AG09319 (cell line): Measurements from ENCODE around the gene CLTCL1.
"Not testable (repeated sequence)": the region's sequence is repeated elsewhere in the genome, so short reads cannot be mapped to it uniquely, and the experiment has no call there.

Source experiments
- DNase-seq: peaks from one replicate; pipeline ENCODE4 v3.0.0-alpha.2; 2010; ENCODE audit warnings: low read depth; ENCODE audit errors: extremely low read depth
- CTCF ChIP-seq: IDR thresholded peaks from 2 replicates; pipeline ENCODE4 v1.5.1; 2011; ENCODE audit warnings: low read depth, mild to moderate bottlenecking, inconsistent platforms, low read length, moderate library complexity

CLTCL1 gene

DNA sequence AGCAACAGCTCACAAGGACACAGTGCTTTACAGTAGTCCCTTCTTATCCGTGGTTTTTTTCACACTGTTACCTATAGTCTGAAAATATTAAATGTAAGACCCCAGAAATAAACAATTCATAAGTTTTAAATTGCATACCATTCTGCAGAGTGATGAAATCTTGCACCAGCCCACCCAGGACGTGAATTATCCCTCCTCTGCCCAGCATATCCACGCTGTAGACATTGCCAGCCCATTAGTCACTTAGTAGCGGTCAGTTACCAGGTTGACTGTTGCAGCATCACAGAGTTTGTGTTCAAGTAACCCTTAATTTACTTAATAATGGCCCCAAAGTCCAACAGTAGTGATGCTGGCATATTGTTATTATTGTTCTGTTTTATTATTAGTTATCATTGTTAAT, 3.6 kb downstream of the CLTCL1 start:
- TF ChIP-seq CTCF: no peak
- DNase-seq: peak; percentile 37

DNA sequence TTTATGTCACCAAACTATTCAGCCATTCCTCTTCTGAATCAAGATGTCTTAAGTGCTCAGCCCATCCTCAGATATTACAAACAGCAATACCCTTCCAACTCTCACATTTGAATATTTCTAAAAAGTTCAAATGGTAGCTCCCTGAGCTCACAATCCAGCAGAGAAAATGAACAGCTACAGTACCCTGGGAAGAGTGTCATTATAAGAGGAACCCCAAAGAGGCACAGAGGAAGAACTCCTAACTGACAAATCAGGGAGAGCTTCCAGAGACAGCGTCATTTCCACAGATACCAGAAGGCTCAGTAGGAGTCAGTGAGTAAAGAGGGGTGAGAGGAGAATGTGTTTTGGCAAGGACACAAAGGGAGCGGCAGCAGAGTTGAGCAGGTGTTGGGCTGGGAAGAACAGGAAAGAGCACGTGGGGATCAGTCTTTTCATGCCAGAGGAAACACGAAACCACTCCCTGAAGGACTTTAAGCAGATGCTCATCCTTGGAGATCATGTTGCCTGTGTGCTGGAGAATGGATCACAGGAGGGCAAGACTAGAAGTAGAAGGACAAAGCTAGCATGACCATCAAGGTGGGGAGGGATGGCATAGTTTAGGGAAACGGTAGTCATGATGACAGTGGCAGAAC, 4.3 kb downstream of the CLTCL1 start:
- no peak for DNase-seq
- TF ChIP-seq CTCF: no peak

DNA sequence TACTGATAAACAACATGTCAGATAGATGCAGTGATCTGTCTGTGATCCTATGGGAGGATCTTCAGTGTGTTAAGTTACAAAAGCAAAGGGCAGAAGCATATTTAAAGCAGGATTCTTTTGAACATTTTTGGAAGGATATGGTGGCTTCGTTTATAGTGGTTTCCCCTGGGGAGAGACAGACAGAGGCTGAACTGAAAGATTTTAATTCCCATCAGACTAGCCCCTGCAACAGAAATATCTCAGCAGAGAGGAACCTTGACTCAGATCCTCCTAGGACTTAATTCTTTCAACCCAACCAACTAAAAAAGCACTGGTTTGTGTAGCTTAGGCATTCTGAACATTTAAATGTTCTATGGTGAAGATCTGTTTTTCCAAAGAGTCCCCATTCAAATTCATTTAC, 5.7 kb downstream of the CLTCL1 start:
- no peak for TF ChIP-seq CTCF
- DNase-seq: no peak

GRCh38 chr22:19279143-19279542, 12.4 kb downstream of the CLTCL1 start:
- not testable (repeated sequence) for DNase-seq

- no peak for TF ChIP-seq CTCF
- no peak for DNase-seq
These were observed 13.7 kb downstream of the CLTCL1 start for GRCh38 chr22:19277785-19278184.

GRCh38 chr22:19275919-19276600, 15.5 kb downstream of the CLTCL1 start:
- DNase-seq: no peak
- no peak for TF ChIP-seq CTCF

- no peak for TF ChIP-seq CTCF
- no peak for DNase-seq
These were observed 16.0 kb downstream of the CLTCL1 start for GRCh38 chr22:19275513-19275912.

DNA sequence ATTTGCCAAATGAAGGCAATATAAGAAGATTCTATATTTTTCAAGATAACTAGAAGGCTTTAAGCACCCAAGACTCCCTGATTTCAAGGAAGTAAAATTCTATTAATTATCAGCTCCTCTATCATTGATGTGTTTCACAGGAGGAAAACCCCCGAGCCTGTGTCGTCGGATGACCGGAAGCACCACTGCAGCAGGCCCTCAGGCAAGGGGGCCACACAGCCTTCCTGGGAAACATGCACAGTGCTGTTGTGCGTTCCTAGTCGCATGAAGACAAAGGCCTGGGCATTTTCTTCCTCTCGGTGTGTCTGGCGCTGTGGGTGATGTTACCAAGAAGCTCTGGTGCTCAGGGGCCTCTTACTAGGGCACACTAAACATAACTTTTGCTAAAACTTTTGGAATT, 16.4 kb downstream of the CLTCL1 start:
- DNase-seq: no peak
- no peak for TF ChIP-seq CTCF
